PFSK-1 (cell line): ENCODE data around the gene CNOT10.

Source experiments
- POLR2AphosphoS5 ChIP-seq: IDR thresholded peaks from 2 replicates; pipeline ENCODE4 v1.6.1; 2012; ENCODE audit warnings: low read depth, mild to moderate bottlenecking, control low read depth, low read length, moderate library complexity
- TAF1 ChIP-seq: IDR thresholded peaks from 2 replicates; pipeline ENCODE4 v1.6.1; 2012; ENCODE audit warnings: low read length, control low read depth, borderline replicate concordance; ENCODE audit not compliant: insufficient read depth
- TF ChIP-seq, protein P1 (sequence below), 2 experiments: IDR thresholded peaks; 2 replicates each; pipeline versions ENCODE4 v1.6.1 to v1.8.0; 2011 to 2012; ENCODE audit warnings: low read depth in 2 of 2, low read length in 2 of 2, control low read depth in 1 of 2, inconsistent platforms in 1 of 2, mild to moderate bottlenecking in 1 of 2, moderate library complexity in 1 of 2; ENCODE audit not compliant: insufficient read depth in 1 of 2

DNA sequence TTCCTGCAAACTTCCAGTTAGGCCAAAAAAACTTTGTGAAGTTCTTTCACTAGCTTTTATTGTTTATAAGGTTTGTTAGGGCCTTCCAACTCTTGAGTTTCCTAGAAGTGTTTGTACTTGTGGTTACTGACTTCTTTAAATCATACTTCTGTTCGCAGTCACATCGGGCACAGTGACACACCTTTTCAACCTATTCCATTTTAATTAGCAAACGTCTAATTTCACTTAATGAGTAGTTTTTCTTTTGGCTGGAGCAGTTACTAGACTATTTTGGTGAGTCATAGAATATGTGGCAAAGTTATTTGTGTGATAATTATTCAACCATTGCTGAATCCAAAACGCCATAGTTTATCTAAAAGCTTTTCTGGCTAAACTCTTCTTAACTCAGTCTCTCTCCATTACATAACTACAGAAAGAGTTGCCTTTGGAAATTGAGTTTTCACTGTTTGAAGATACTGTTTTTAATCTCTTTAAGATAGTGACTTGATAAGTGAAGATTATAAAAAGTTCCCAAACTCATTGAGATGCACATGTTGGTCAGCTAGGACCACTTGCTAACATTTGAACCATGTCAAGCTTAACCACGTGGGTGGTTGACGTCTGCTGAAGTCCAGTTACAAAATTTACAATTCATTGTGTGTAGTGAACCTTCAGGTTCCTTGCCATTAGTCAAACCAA lies 21.5 kb downstream of the CNOT10 start:
- TF ChIP-seq POLR2AphosphoS5, result no peak
- TF ChIP-seq, protein P1, sequence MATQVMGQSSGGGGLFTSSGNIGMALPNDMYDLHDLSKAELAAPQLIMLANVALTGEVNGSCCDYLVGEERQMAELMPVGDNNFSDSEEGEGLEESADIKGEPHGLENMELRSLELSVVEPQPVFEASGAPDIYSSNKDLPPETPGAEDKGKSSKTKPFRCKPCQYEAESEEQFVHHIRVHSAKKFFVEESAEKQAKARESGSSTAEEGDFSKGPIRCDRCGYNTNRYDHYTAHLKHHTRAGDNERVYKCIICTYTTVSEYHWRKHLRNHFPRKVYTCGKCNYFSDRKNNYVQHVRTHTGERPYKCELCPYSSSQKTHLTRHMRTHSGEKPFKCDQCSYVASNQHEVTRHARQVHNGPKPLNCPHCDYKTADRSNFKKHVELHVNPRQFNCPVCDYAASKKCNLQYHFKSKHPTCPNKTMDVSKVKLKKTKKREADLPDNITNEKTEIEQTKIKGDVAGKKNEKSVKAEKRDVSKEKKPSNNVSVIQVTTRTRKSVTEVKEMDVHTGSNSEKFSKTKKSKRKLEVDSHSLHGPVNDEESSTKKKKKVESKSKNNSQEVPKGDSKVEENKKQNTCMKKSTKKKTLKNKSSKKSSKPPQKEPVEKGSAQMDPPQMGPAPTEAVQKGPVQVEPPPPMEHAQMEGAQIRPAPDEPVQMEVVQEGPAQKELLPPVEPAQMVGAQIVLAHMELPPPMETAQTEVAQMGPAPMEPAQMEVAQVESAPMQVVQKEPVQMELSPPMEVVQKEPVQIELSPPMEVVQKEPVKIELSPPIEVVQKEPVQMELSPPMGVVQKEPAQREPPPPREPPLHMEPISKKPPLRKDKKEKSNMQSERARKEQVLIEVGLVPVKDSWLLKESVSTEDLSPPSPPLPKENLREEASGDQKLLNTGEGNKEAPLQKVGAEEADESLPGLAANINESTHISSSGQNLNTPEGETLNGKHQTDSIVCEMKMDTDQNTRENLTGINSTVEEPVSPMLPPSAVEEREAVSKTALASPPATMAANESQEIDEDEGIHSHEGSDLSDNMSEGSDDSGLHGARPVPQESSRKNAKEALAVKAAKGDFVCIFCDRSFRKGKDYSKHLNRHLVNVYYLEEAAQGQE (IDR thresholded peaks at IDR 0.05; ENCODE audit: insufficient read depth in 1 of 2, low read depth in 2 of 2, low read length in 2 of 2), result no peak
- no peak for TF ChIP-seq TAF1
